SU-DHL-6 (cell line): ENCODE data around the gene LSR.

Experiments used
- EZH2phosphoT487 ChIP-seq: fragments of 200-600 bp; sonication (generic), shearing (Covaris generic); conservative IDR thresholded peaks from 2 replicates; pipeline ENCODE4 v1.6.1; 2018; ENCODE audit warnings: mild to moderate bottlenecking, antibody characterized with exemption, low read length, moderate library complexity, mixed read lengths
- TF ChIP-seq, protein P1 (sequence below): fragments of 200-600 bp; sonication (generic); IDR thresholded peaks from one replicate; pipeline ENCODE4 v1.5.1; 2017; ENCODE audit warnings: antibody characterized with exemption, mild to moderate bottlenecking, low read length, moderate library complexity; ENCODE audit not compliant: insufficient read depth, poor library complexity, severe bottlenecking

DNA sequence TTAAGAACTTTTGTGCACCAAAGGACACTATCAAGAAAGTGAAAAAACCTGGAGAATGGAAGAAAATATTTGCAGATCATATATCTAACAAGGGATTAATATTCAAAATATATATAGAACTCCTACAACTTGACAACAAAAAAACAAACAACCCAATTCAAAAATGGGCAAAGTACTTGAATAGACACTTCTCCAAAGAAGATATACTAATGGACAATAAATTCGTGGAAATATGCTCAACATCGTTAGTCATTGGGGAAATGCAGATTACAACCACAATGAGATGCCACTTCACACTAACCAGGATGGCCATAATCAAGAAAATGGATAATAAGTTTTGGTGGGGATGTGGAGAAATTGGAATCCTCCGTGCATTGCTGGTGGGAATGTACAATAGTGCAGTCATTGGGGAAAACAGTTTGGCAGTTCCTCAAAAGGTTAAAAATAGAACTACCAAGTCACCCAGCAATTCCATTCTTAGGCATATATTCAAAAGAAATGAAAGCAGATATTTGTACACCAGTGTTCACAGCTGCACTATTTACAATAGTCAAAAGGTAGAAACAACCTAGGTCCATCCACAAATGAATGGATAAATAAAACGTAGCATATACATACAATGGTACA lies 2.2 kb upstream of the LSR start:
- no peak for TF ChIP-seq EZH2phosphoT487
- TF ChIP-seq, protein P1, sequence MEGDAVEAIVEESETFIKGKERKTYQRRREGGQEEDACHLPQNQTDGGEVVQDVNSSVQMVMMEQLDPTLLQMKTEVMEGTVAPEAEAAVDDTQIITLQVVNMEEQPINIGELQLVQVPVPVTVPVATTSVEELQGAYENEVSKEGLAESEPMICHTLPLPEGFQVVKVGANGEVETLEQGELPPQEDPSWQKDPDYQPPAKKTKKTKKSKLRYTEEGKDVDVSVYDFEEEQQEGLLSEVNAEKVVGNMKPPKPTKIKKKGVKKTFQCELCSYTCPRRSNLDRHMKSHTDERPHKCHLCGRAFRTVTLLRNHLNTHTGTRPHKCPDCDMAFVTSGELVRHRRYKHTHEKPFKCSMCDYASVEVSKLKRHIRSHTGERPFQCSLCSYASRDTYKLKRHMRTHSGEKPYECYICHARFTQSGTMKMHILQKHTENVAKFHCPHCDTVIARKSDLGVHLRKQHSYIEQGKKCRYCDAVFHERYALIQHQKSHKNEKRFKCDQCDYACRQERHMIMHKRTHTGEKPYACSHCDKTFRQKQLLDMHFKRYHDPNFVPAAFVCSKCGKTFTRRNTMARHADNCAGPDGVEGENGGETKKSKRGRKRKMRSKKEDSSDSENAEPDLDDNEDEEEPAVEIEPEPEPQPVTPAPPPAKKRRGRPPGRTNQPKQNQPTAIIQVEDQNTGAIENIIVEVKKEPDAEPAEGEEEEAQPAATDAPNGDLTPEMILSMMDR: no peak
